GM19455 (cell line): Measurements from ENCODE around the gene IFNK.

ENCODE experiments used
- ATAC-seq: cut with Tn5 transposase; IDR thresholded peaks from one replicate; pipeline ENCODE4 v1.9.1; 2021; ENCODE audit not compliant: unreplicated experiment

Gene IFNK

GRCh38 chr9:27537756-27538155, 13.7 kb downstream of the IFNK start:
- ATAC-seq: no peak

- no peak for ATAC-seq
Measured at GRCh38 chr9:27538647-27539046, 14.6 kb downstream of the IFNK start.

- ATAC-seq: peak; percentile 56
Measured at GRCh38 chr9:27539479-27540441, 15.7 kb downstream of the IFNK start.

GRCh38 chr9:27540502-27540901, 16.4 kb downstream of the IFNK start:
- no peak for ATAC-seq

GRCh38 chr9:27541740-27542139, 17.6 kb downstream of the IFNK start:
- ATAC-seq: no peak

GRCh38 chr9:27542508-27542907, 18.4 kb downstream of the IFNK start:
- no peak for ATAC-seq

GRCh38 chr9:27545471-27545870, 21.4 kb downstream of the IFNK start:
- ATAC-seq: no peak

GRCh38 chr9:27548055-27548741, 24.1 kb downstream of the IFNK start:
- ATAC-seq: no peak

- no peak for ATAC-seq
Measured at GRCh38 chr9:27549196-27549755, 25.2 kb downstream of the IFNK start.

- no peak for ATAC-seq
Measured at GRCh38 chr9:27554712-27555111, 30.6 kb downstream of the IFNK start.

GRCh38 chr9:27556470-27556869, 32.4 kb downstream of the IFNK start:
- no peak for ATAC-seq

- no peak for ATAC-seq
Measured at GRCh38 chr9:27558307-27558706, 34.2 kb downstream of the IFNK start.

- ATAC-seq: no peak
Measured at GRCh38 chr9:27560457-27560856, 36.4 kb downstream of the IFNK start.

GRCh38 chr9:27561685-27562084, 37.6 kb downstream of the IFNK start:
- no peak for ATAC-seq

- no peak for ATAC-seq
Measured at GRCh38 chr9:27563738-27564430, 39.8 kb downstream of the IFNK start.

GRCh38 chr9:27564670-27565069, 40.6 kb downstream of the IFNK start:
- ATAC-seq: no peak

- no peak for ATAC-seq
Measured at GRCh38 chr9:27565696-27566095, 41.6 kb downstream of the IFNK start.

- ATAC-seq: no peak
Measured at GRCh38 chr9:27566118-27566517, 42.0 kb downstream of the IFNK start.

GRCh38 chr9:27569406-27569805, 45.3 kb downstream of the IFNK start:
- ATAC-seq: no peak

GRCh38 chr9:27571011-27571410, 46.9 kb downstream of the IFNK start:
- ATAC-seq: no peak

- no peak for ATAC-seq
Measured at GRCh38 chr9:27572061-27572460, 48.0 kb downstream of the IFNK start.
